Stimulated activated naive CD4-positive, alpha-beta T cell treated with Interleukin-2 at 50 U/mL for 16 hours (primary cell): ENCODE data around the gene CDHR2.

ENCODE experiments used
- DNase-seq: peaks from one replicate; lab custom pipeline; 2025; lab: John Stamatoyannopoulos, UW

Gene CDHR2

GRCh38 chr5:176642675-176643490 is 93.7 kb downstream of the CDHR2 start:
- DNase-seq = no peak

DNA sequence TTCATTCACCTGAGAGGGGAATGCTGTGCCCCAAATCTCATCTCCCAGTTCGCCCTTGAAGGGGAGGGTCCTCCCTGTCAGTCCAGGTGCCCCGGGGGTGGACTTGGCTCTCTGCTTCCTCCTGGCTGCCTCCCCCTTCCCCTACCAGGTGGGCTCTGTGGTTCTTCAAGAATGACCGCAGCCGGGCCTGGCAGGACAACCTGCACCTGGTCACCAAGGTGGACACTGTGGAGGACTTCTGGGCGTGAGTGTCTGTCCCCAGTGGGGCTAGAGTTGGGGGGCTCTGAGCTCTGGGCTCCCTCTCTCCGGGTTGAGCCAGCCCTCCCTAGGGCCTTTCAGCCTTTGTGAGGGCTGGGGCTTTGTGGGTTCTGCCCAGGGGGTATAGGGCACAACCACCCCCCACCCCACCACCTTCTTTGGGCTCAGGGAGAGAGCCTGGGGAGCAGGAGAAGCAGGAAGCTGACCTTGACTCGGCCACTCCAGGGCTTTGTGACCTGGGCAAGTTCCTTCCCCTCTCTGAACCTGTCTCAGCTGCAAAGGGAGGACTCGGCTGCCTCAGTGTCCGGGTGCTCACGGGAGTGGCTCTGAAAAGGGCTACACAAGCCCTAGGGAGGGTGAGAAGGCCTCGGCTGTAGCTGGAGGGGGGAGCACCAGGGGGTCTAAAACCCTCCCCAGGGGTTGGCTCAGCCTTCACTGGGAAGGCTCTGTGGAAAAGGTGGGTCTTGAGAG is 94.5 kb downstream of the CDHR2 start:
- DNase-seq = no peak

DNA sequence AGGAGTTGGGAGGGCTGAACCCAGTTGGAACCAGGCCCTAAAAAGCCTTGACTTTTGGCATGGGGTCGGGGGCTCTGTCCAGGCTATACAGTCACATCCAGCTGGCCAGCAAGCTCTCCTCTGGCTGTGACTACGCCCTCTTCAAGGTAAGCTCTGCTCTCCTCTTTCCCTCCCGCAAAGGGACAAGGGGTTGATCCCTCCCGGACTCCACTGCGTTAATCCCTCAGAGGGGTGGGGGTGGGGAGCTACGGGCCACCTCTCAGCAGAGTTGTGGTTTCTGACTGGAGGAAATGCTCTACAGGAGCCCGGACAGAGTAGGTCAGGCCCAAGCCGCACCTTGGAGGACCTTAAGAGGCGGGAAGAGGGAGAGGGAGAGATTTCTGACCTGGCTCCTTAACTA is 95.2 kb downstream of the CDHR2 start:
- DNase-seq = no peak

DNA sequence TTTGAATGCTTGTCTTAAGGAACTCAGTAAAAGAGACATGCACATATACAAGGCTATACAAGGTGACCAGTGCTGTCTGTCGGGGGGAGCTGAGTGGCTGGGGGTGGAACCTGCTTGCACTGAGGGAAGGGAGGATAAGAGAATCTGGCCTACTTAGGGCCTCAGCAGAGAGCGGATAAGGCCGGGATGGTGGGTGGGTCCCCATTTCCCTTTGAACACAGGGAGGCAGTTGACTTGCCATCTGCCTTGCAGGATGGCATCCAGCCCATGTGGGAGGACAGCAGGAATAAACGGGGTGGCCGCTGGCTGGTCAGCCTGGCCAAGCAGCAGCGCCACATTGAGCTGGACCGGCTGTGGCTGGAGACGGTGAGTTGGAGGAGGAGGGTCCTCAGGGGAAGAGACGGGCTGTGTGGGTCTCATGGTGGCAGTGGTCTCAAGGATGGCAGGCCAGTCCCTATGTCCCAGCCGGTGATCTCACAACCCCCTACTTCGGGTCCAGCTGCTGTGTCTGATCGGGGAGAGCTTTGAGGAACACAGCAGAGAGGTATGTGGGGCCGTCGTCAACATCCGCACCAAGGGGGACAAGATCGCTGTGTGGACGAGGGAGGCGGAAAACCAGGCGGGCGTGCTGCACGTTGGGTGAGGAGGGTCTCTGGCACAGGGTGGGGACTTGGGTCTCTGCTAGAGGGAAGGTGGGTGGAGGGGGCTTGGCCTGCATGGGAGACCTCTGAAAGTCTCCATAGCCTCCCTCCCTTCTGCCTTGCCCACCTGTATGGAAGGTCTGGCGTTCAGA is 95.9 kb downstream of the CDHR2 start:
- no peak for DNase-seq
